Activated CD8-positive, alpha-beta T cell treated with anti-CD3 and anti-CD28 coated beads for 36 hours (primary cell): ENCODE data around the gene TGFBI. TPM values are rescaled to one million over a fixed set of nuclear protein-coding genes. Genes with fewer than 3 reads are reported as not detected.

Experiments
- ATAC-seq: fragments of 200-7000 bp; cut with Tn5 transposase; one replicate; pipeline ENCODE4 v1.10.0; 2021; ENCODE audit warnings: mild to moderate bottlenecking, moderate library complexity
- CTCF ChIA-PET: fragments of 350-600 bp; sonication (Branson Sonifier 250); formaldehyde crosslinking; loops from one replicate; lab custom pipeline; 2021; ENCODE audit warnings: antibody characterized with exemption; lab: Charles Lee
- POLR2A ChIA-PET: fragments of 350-600 bp; sonication (Branson Sonifier 250); formaldehyde crosslinking; loops from one replicate; lab custom pipeline; 2021; ENCODE audit warnings: antibody characterized with exemption; lab: Charles Lee
- DNase-seq: peaks from one replicate; pipeline ENCODE4 v3.0.0-alpha.2; 2020
- H3K27ac Mint-ChIP-seq: one replicate; pipeline ENCODE4 v1.8.0; 2021; ENCODE audit warnings: mild to moderate bottlenecking, mixed read lengths
- H3K27me3 Mint-ChIP-seq: one replicate; pipeline ENCODE4 v1.8.0; 2021; ENCODE audit warnings: mixed read lengths
- H3K36me3 Mint-ChIP-seq: one replicate; pipeline ENCODE4 v1.8.0; 2021; ENCODE audit warnings: low read depth, mixed read lengths
- H3K4me1 Mint-ChIP-seq: one replicate; pipeline ENCODE4 v1.8.0; 2021; ENCODE audit warnings: low read depth, mixed read lengths
- H3K4me3 Mint-ChIP-seq: one replicate; pipeline ENCODE4 v1.8.0; 2021; ENCODE audit warnings: mild to moderate bottlenecking, moderate library complexity, mixed read lengths
- H3K9me3 Mint-ChIP-seq: one replicate; pipeline ENCODE4 v1.8.0; 2021; ENCODE audit warnings: mixed read lengths
- CTCF ChIP-seq: fragments of 200-600 bp; IDR thresholded peaks from one replicate; pipeline ENCODE4 v1.8.0; 2022; ENCODE audit warnings: antibody characterized with exemption, mild to moderate bottlenecking
- intact Hi-C: fragments of 100-400 bp; cut with micrococcal nuclease; formaldehyde crosslinking; loops from one replicate; pipeline ENCODE4 v1.10.0; 2022
- total RNA-seq, 2 experiments: library from RNA; stranded (reverse); gene quantifications; one replicate each; pipeline ENCODE4 v1.2.3, GENCODE V29; 2021

TGFBI gene
- total RNA-seq, 2 experiments from 2014 or later: not detected

DNA sequence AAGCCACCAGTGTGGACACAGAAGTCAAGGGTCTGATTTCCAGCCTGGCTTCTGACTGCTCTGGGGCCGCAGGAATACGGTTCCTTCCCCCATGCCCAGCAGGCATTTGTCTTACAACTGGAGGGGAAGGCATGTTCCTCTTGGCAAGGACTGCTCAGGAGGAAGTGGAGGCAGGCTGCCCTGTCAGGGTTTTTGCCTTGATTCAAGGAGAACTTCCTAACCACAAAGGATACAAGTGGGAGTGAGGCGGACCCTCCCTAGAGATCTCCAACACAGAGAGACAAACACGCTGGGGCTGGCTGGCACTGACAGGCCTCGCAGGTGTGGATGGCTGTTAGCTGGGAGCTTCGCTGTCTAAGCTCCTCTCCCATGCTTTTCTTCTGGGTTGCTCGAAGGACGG is 19.1 kb downstream of the TGFBI start:
- no peaks in the 10 kb centered on the region for H3K36me3 Mint-ChIP-seq
- H3K27ac Mint-ChIP-seq: no peak overlapping the region
- intact Hi-C loops: no loop called here

DNA sequence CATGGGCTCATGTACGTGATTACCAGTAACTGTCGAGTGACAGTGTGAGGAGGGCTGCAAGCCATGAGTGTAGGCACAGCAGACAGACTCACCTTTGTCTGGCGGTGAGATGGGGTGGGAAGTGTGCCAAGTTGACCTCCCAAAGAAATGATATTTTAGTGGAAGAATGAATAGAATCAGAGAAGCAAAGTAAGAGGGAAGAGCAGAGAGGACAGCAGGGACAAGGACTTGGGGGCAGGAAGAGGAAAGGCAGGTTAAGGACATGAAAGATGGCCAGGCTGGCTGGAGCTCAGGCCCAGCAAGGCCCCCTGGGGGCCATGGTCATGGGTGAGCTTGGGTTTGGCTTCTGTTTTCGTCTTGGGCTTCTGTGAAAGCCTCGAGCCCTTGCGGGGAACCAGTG is 20.2 kb downstream of the TGFBI start:
- H3K27ac Mint-ChIP-seq: no peak overlapping the region
- POLR2A ChIA-PET: no interaction called here
- TF ChIP-seq CTCF: no peak
- intact Hi-C loops: no loop called here
- H3K9me3 Mint-ChIP-seq: no peaks in the 10 kb centered on the region
- no peak for DNase-seq
- H3K27me3 Mint-ChIP-seq: no peaks in the 10 kb centered on the region
- CTCF ChIA-PET: no interaction called here
- H3K36me3 Mint-ChIP-seq: no peaks in the 10 kb centered on the region
- H3K4me3 Mint-ChIP-seq: no peak overlapping the region
- ATAC-seq: no peak
- H3K4me1 Mint-ChIP-seq: no peaks in the 10 kb centered on the region

More for the DNA sequence above, 19.1 kb downstream of the TGFBI start:
- ChIA-PET CTCF (no interaction called here), POLR2A (no interaction called here)
- no peaks in the 10 kb centered on the region for H3K9me3 Mint-ChIP-seq
- no peak for TF ChIP-seq CTCF
- DNase-seq (no peak), ATAC-seq (no peak)
- H3K4me3 Mint-ChIP-seq: no peak overlapping the region
- H3K4me1 Mint-ChIP-seq: peaks cover under 1% of the 10 kb centered on the region
- no peaks in the 10 kb centered on the region for H3K27me3 Mint-ChIP-seq

DNA sequence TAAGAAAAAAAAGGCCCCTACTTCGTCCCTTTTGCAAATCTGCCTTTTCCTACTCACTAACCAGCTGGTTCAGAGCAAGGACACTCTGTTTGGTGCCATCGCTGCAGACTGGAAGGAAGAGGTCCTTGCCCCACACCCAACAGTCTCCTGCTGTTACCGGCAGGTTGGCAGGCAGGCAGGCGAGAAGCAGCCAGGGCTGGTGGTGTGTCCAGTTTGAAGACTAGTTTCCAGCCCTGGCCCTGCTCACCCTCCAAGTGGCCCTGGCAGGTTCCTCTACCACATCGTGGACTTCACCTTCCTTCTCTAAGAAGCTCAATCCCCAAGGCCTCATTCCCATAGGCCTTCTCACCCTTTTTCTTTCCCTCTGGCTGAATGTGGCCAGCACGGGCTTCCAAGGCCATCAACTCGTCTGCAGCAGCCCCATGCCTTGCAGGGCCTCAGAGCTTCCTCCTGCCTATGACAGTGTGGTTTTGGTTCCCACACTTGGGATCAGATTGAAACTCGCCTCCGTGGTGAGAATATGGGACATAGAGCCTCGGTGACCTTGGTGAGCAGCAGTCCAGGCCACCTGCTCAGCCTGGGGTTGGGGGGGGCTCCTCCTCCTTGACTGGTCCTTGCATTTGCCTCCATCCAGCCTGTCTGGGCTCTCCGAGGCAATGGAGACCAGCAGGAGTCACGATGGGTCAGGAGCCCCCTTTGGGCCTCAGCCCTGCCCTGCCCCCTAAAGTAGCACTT is 22.9 kb downstream of the TGFBI start:
- CTCF ChIA-PET: no interaction called here
- H3K36me3 Mint-ChIP-seq: no peaks in the 10 kb centered on the region
- ATAC-seq (no peak), DNase-seq (no peak)
- no peaks in the 10 kb centered on the region for H3K9me3 Mint-ChIP-seq
- no peak overlapping the region for H3K27ac Mint-ChIP-seq
- no peaks in the 10 kb centered on the region for H3K4me1 Mint-ChIP-seq
- intact Hi-C loops: no loop called here
- POLR2A ChIA-PET: no interaction called here
- no peak overlapping the region for H3K4me3 Mint-ChIP-seq
- no peak for TF ChIP-seq CTCF
- no peaks in the 10 kb centered on the region for H3K27me3 Mint-ChIP-seq

GRCh38 chr5:136052692-136053335 is 24.0 kb downstream of the TGFBI start:
- Mint-ChIP-seq H3K27ac (no peak overlapping the region), H3K36me3 (no peaks in the 10 kb centered on the region), H3K27me3 (no peaks in the 10 kb centered on the region), H3K4me1 (no peaks in the 10 kb centered on the region), H3K4me3 (no peak overlapping the region), H3K9me3 (no peaks in the 10 kb centered on the region)
- no peak for DNase-seq
- POLR2A ChIA-PET: no interaction called here
- no peak for ATAC-seq
- intact Hi-C loops: no loop called here
- TF ChIP-seq CTCF: no peak
- CTCF ChIA-PET: no interaction called here

GRCh38 chr5:136053336-136054141 is 24.8 kb downstream of the TGFBI start:
- ATAC-seq: no peak
- CTCF ChIA-PET: no interaction called here

More at GRCh38 chr5:136053336-136054141, 24.8 kb downstream of the TGFBI start:
- Mint-ChIP-seq H3K4me3 (no peak overlapping the region), H3K27ac (no peak overlapping the region), H3K36me3 (no peaks in the 10 kb centered on the region), H3K9me3 (no peaks in the 10 kb centered on the region), H3K4me1 (no peaks in the 10 kb centered on the region), H3K27me3 (no peaks in the 10 kb centered on the region)
- no peak for TF ChIP-seq CTCF
- POLR2A ChIA-PET: no interaction called here
- intact Hi-C loops: no loop called here
- DNase-seq: no peak
